ENCODE measurements around the gene ANO6.
"Not testable (repeated sequence)": the region's sequence is repeated elsewhere in the genome, so short reads cannot be mapped to it uniquely, and the experiment has no call there.

ANO6 gene

GRCh38 chr12:45215419-45216229 is at the start of gene ANO6:
Gene ANO6 (plus strand): TSS chr12:45216095. CDS start chr12:45216322, 227 bp downstream.
- DNase-seq, result peak; percentile 77 to 85

GRCh38 chr12:45168976-45169375 is 46.9 kb upstream of the ANO6 start:
- no peak for DNase-seq

- peak; percentile 48 to 92 for DNase-seq
Measured at GRCh38 chr12:45170456-45171042, 45.3 kb upstream of the ANO6 start.

- not testable (repeated sequence) for DNase-seq
Measured at GRCh38 chr12:45173293-45173692, 42.6 kb upstream of the ANO6 start.

- DNase-seq, result no peak
Measured at GRCh38 chr12:45174595-45174994, 41.3 kb upstream of the ANO6 start.

GRCh38 chr12:45178771-45179170 is 37.1 kb upstream of the ANO6 start:
- no peak for DNase-seq

- no peak for DNase-seq
Measured at GRCh38 chr12:45182511-45182910, 33.4 kb upstream of the ANO6 start.

- no peak for DNase-seq
Measured at GRCh38 chr12:45183246-45183645, 32.6 kb upstream of the ANO6 start.

- peak; percentile 44 to 52 for DNase-seq
Measured at GRCh38 chr12:45184147-45184963, 31.5 kb upstream of the ANO6 start.

- no peak for DNase-seq
Measured at GRCh38 chr12:45186762-45187161, 29.1 kb upstream of the ANO6 start.

- no peak for DNase-seq
Measured at GRCh38 chr12:45189766-45190403, 26.0 kb upstream of the ANO6 start.

GRCh38 chr12:45191239-45191638 is 24.7 kb upstream of the ANO6 start:
- no peak for DNase-seq

- no peak for DNase-seq
Measured at GRCh38 chr12:45192707-45193106, 23.2 kb upstream of the ANO6 start.

GRCh38 chr12:45200491-45201043 is 15.3 kb upstream of the ANO6 start:
- DNase-seq, result peak; percentile 87 to 88

- no peak for DNase-seq
Measured at GRCh38 chr12:45203767-45204166, 12.1 kb upstream of the ANO6 start.

GRCh38 chr12:45204757-45205156 is 11.1 kb upstream of the ANO6 start:
- DNase-seq, result peak in 1 of 2 donors; percentile 21

GRCh38 chr12:45205165-45205825 is 10.6 kb upstream of the ANO6 start:
- DNase-seq, result no peak

- peak in 1 of 2 donors; percentile 18 for DNase-seq
Measured at GRCh38 chr12:45208604-45209487, 7.0 kb upstream of the ANO6 start.

- no peak for DNase-seq
Measured at GRCh38 chr12:45209784-45210183, 6.1 kb upstream of the ANO6 start.

GRCh38 chr12:45212064-45212463 is 3.8 kb upstream of the ANO6 start:
- no peak for DNase-seq

GRCh38 chr12:45213107-45213506 is 2.8 kb upstream of the ANO6 start:
- DNase-seq, result no peak

Measured in inflammatory macrophage treated with lipopolysaccharide for 1 hour (primary cell).